Measurements from ENCODE around the gene EPB41L1. TPM values are rescaled to one million over a fixed set of nuclear protein-coding genes. Genes with fewer than 3 reads are reported as not detected.
"Not testable (repeated sequence)": the region's sequence is repeated elsewhere in the genome, so short reads cannot be mapped to it uniquely, and the experiment has no call there.

Gene EPB41L1
- polyA plus RNA-seq, 1 donor: 27.5 TPM

GRCh38 chr20:36122931-36123288 is 31.6 kb upstream of the EPB41L1 start:
- no peak overlapping the region for H3K27ac ChIP-seq (ENCODE audit: low read length)

GRCh38 chr20:36125097-36125496 is 29.4 kb upstream of the EPB41L1 start:
- Histone ChIP-seq H3K4me3 (ENCODE audit: low read length) (no peak overlapping the region), H3K27me3 (ENCODE audit: control insufficient read depth, insufficient read depth, low read length) (no peaks in the 10 kb centered on the region), H3K9me3 (ENCODE audit: control insufficient read depth, low read depth, low read length) (no peaks in the 10 kb centered on the region), H3K27ac (ENCODE audit: low read length) (no peak overlapping the region), H3K36me3 (ENCODE audit: control insufficient read depth, insufficient read depth, low read length) (no peaks in the 10 kb centered on the region), H3K4me1 (ENCODE audit: control insufficient read depth, insufficient read depth, low read length) (peaks cover 7% of the 10 kb centered on the region)
- WGBS (ENCODE audit: insufficient coverage, low lambda C conversion rate): no CpG with 5 or more reads among the region's 3 CpGs
- no peak for DNase-seq

More at GRCh38 chr20:36122931-36123288, 31.6 kb upstream of the EPB41L1 start:
- Histone ChIP-seq H3K9me3 (ENCODE audit: control insufficient read depth, low read depth, low read length) (no peaks in the 10 kb centered on the region), H3K4me3 (ENCODE audit: low read length) (no peak overlapping the region), H3K36me3 (ENCODE audit: control insufficient read depth, insufficient read depth, low read length) (no peaks in the 10 kb centered on the region), H3K4me1 (ENCODE audit: control insufficient read depth, insufficient read depth, low read length) (peaks cover 7% of the 10 kb centered on the region), H3K27me3 (ENCODE audit: control insufficient read depth, insufficient read depth, low read length) (no peaks in the 10 kb centered on the region)
- 100% methylated on average over 2 of the region's 7 CpGs for WGBS (ENCODE audit: insufficient coverage, low lambda C conversion rate)
- no peak for DNase-seq

- Histone ChIP-seq H3K27me3 (ENCODE audit: control insufficient read depth, insufficient read depth, low read length) (no peaks in the 10 kb centered on the region), H3K4me1 (ENCODE audit: control insufficient read depth, insufficient read depth, low read length) (peaks cover 6% of the 10 kb centered on the region), H3K36me3 (ENCODE audit: control insufficient read depth, insufficient read depth, low read length) (no peaks in the 10 kb centered on the region), H3K4me3 (ENCODE audit: low read length) (no peak overlapping the region), H3K9me3 (ENCODE audit: control insufficient read depth, low read depth, low read length) (no peaks in the 10 kb centered on the region), H3K27ac (ENCODE audit: low read length) (no peak overlapping the region)
- no peak for DNase-seq
- WGBS (ENCODE audit: insufficient coverage, low lambda C conversion rate): no CpG with 5 or more reads among the region's 7 CpGs
Observed at GRCh38 chr20:36126836-36127527, 27.6 kb upstream of the EPB41L1 start.

- H3K36me3 ChIP-seq (ENCODE audit: control insufficient read depth, insufficient read depth, low read length): no peaks in the 10 kb centered on the region
- WGBS (ENCODE audit: insufficient coverage, low lambda C conversion rate): no CpG with 5 or more reads among the region's 3 CpGs
- no peaks in the 10 kb centered on the region for H3K27me3 ChIP-seq (ENCODE audit: control insufficient read depth, insufficient read depth, low read length)
- H3K9me3 ChIP-seq (ENCODE audit: control insufficient read depth, low read depth, low read length): no peaks in the 10 kb centered on the region
- H3K4me1 ChIP-seq (ENCODE audit: control insufficient read depth, insufficient read depth, low read length): no peaks in the 10 kb centered on the region
- no peak for DNase-seq
- H3K27ac ChIP-seq (ENCODE audit: low read length): no peak overlapping the region
- H3K4me3 ChIP-seq (ENCODE audit: low read length): no peak overlapping the region
Observed at GRCh38 chr20:36128463-36129159, 25.9 kb upstream of the EPB41L1 start.

GRCh38 chr20:36129160-36129543 is 25.4 kb upstream of the EPB41L1 start:
- Histone ChIP-seq H3K36me3 (ENCODE audit: control insufficient read depth, insufficient read depth, low read length) (no peaks in the 10 kb centered on the region), H3K27ac (ENCODE audit: low read length) (no peak overlapping the region), H3K4me3 (ENCODE audit: low read length) (no peak overlapping the region), H3K9me3 (ENCODE audit: control insufficient read depth, low read depth, low read length) (no peaks in the 10 kb centered on the region), H3K4me1 (ENCODE audit: control insufficient read depth, insufficient read depth, low read length) (no peaks in the 10 kb centered on the region), H3K27me3 (ENCODE audit: control insufficient read depth, insufficient read depth, low read length) (no peaks in the 10 kb centered on the region)
- DNase-seq: no peak
- no CpG with 5 or more reads among the region's 8 CpGs for WGBS (ENCODE audit: insufficient coverage, low lambda C conversion rate)

GRCh38 chr20:36130390-36130789 is 24.1 kb upstream of the EPB41L1 start:
- H3K27me3 ChIP-seq (ENCODE audit: control insufficient read depth, insufficient read depth, low read length): no peaks in the 10 kb centered on the region
- no peak overlapping the region for H3K27ac ChIP-seq (ENCODE audit: low read length)
- H3K4me1 ChIP-seq (ENCODE audit: control insufficient read depth, insufficient read depth, low read length): no peaks in the 10 kb centered on the region
- H3K4me3 ChIP-seq (ENCODE audit: low read length): no peak overlapping the region
- no peaks in the 10 kb centered on the region for H3K36me3 ChIP-seq (ENCODE audit: control insufficient read depth, insufficient read depth, low read length)
- WGBS (ENCODE audit: insufficient coverage, low lambda C conversion rate): 81% methylated on average over 4 of the region's 6 CpGs
- no peaks in the 10 kb centered on the region for H3K9me3 ChIP-seq (ENCODE audit: control insufficient read depth, low read depth, low read length)
- no peak for DNase-seq

GRCh38 chr20:36132802-36133211 is 21.7 kb upstream of the EPB41L1 start:
- H3K4me1 ChIP-seq (ENCODE audit: control insufficient read depth, insufficient read depth, low read length): no peaks in the 10 kb centered on the region
- WGBS (ENCODE audit: insufficient coverage, low lambda C conversion rate): no CpG with 5 or more reads among the region's 5 CpGs
- no peak for DNase-seq
- no peak overlapping the region for H3K27ac ChIP-seq (ENCODE audit: low read length)
- H3K36me3 ChIP-seq (ENCODE audit: control insufficient read depth, insufficient read depth, low read length): no peaks in the 10 kb centered on the region
- H3K27me3 ChIP-seq (ENCODE audit: control insufficient read depth, insufficient read depth, low read length): no peaks in the 10 kb centered on the region
- H3K4me3 ChIP-seq (ENCODE audit: low read length): no peak overlapping the region
- no peaks in the 10 kb centered on the region for H3K9me3 ChIP-seq (ENCODE audit: control insufficient read depth, low read depth, low read length)

- Histone ChIP-seq H3K4me1 (ENCODE audit: control insufficient read depth, insufficient read depth, low read length) (peaks cover under 1% of the 10 kb centered on the region), H3K36me3 (ENCODE audit: control insufficient read depth, insufficient read depth, low read length) (no peaks in the 10 kb centered on the region), H3K4me3 (ENCODE audit: low read length) (no peak overlapping the region), H3K27ac (ENCODE audit: low read length) (no peak overlapping the region), H3K9me3 (ENCODE audit: control insufficient read depth, low read depth, low read length) (no peaks in the 10 kb centered on the region), H3K27me3 (ENCODE audit: control insufficient read depth, insufficient read depth, low read length) (no peaks in the 10 kb centered on the region)
- no peak for DNase-seq
- no CpG with 5 or more reads among the region's 2 CpGs for WGBS (ENCODE audit: insufficient coverage, low lambda C conversion rate)
Observed at GRCh38 chr20:36133821-36134220, 20.7 kb upstream of the EPB41L1 start.

- no peak for DNase-seq
- Histone ChIP-seq H3K4me3 (ENCODE audit: low read length) (no peak overlapping the region), H3K27ac (ENCODE audit: low read length) (no peak overlapping the region), H3K36me3 (ENCODE audit: control insufficient read depth, insufficient read depth, low read length) (no peaks in the 10 kb centered on the region), H3K9me3 (ENCODE audit: control insufficient read depth, low read depth, low read length) (no peaks in the 10 kb centered on the region), H3K27me3 (ENCODE audit: control insufficient read depth, insufficient read depth, low read length) (no peaks in the 10 kb centered on the region), H3K4me1 (ENCODE audit: control insufficient read depth, insufficient read depth, low read length) (peaks cover 4% of the 10 kb centered on the region)
- WGBS (ENCODE audit: insufficient coverage, low lambda C conversion rate): no CpG with 5 or more reads among the region's 6 CpGs
Observed at GRCh38 chr20:36135159-36135558, 19.4 kb upstream of the EPB41L1 start.

- DNase-seq: no peak
- Histone ChIP-seq H3K4me1 (ENCODE audit: control insufficient read depth, insufficient read depth, low read length) (peaks cover 4% of the 10 kb centered on the region), H3K4me3 (ENCODE audit: low read length) (no peak overlapping the region), H3K27me3 (ENCODE audit: control insufficient read depth, insufficient read depth, low read length) (no peaks in the 10 kb centered on the region), H3K36me3 (ENCODE audit: control insufficient read depth, insufficient read depth, low read length) (no peaks in the 10 kb centered on the region), H3K27ac (ENCODE audit: low read length) (no peak overlapping the region), H3K9me3 (ENCODE audit: control insufficient read depth, low read depth, low read length) (no peaks in the 10 kb centered on the region)
- WGBS (ENCODE audit: insufficient coverage, low lambda C conversion rate): 100% methylated on average over 1 of the region's 3 CpGs
Observed at GRCh38 chr20:36135821-36136220, 18.7 kb upstream of the EPB41L1 start.

- H3K9me3 ChIP-seq (ENCODE audit: control insufficient read depth, low read depth, low read length); H3K4me3 ChIP-seq (ENCODE audit: low read length); H3K27me3 ChIP-seq (ENCODE audit: control insufficient read depth, insufficient read depth, low read length); DNase-seq; H3K4me1 ChIP-seq (ENCODE audit: control insufficient read depth, insufficient read depth, low read length); H3K36me3 ChIP-seq (ENCODE audit: control insufficient read depth, insufficient read depth, low read length); H3K27ac ChIP-seq (ENCODE audit: low read length): not testable (repeated sequence)
- WGBS (ENCODE audit: insufficient coverage, low lambda C conversion rate): no CpG with 5 or more reads among the region's 11 CpGs
Observed at GRCh38 chr20:36137313-36137712, 17.2 kb upstream of the EPB41L1 start.
